K562 (cell line): Measurements from ENCODE around the gene NECTIN3.

Experiments
- CEBPZ ChIP-seq: fragments of 150-350 bp; IDR thresholded peaks from 2 replicates; pipeline ENCODE4 v1.6.1; 2014; ENCODE audit warnings: low read depth, mild to moderate bottlenecking, low read length, borderline replicate concordance
- CTCF ChIP-seq, 3 experiments: IDR thresholded peaks in 2 of 3; conservative IDR thresholded peaks in 1 of 3; 2 replicates each; pipeline ENCODE4 v1.5.1; 2011 to 2012; ENCODE audit warnings: low read length in 3 of 3, mild to moderate bottlenecking in 3 of 3, control low read depth in 2 of 3, improper control_type of control experiment in 1 of 3, inconsistent platforms in 1 of 3, low read depth in 1 of 3, mixed read lengths in 1 of 3, moderate library complexity in 1 of 3; ENCODE audit not compliant: insufficient read depth in 2 of 3
- EHMT2 ChIP-seq: fragments of 450-650 bp; IDR thresholded peaks from 2 replicates; pipeline ENCODE4 v1.6.1; 2018; ENCODE audit warnings: antibody characterized with exemption
- FOXA1 ChIP-seq: fragments of 450-650 bp; IDR thresholded peaks from 2 replicates; pipeline ENCODE4 v1.6.1; 2016; ENCODE audit warnings: mild to moderate bottlenecking, borderline replicate concordance
- GABPA ChIP-seq: fragments of 200-800 bp; sonication (Bioruptor generic); conservative IDR thresholded peaks from 2 replicates; pipeline ENCODE4 v1.6.1; 2016; ENCODE audit warnings: low read depth, missing genetic modification characterization, missing compliant biosample characterization
- GATA2 ChIP-seq: sonication (generic); formaldehyde crosslinking; IDR thresholded peaks from 2 replicates; pipeline ENCODE4 v1.4.0; 2020; ENCODE audit warnings: mild to moderate bottlenecking, missing genetic modification reagents
- MAFK ChIP-seq: IDR thresholded peaks from 2 replicates; pipeline ENCODE4 v1.6.1; 2011; ENCODE audit warnings: low read length, improper control_type of control experiment
- POLR2A ChIP-seq: fragments of 450-650 bp; conservative IDR thresholded peaks from 2 replicates; pipeline ENCODE4 v1.6.1; 2016
- POLR2AphosphoS5 ChIP-seq: IDR thresholded peaks from 2 replicates; pipeline ENCODE4 v1.6.1; 2011; ENCODE audit warnings: mild to moderate bottlenecking, low read depth, low read length, moderate library complexity; ENCODE audit not compliant: control insufficient read depth, insufficient read depth
- SNRNP70 ChIP-seq: fragments of 200-400 bp; formaldehyde crosslinking; optimal IDR thresholded peaks from 2 replicates; pipeline ENCODE3; 2017; ENCODE audit warnings: low read depth, low read length
- TRIM25 ChIP-seq: fragments of 450-650 bp; IDR thresholded peaks from 2 replicates; pipeline ENCODE4 v1.7.0; 2016; ENCODE audit warnings: borderline replicate concordance
- YY1 ChIP-seq, 3 experiments: IDR thresholded peaks; 2 replicates each; pipeline ENCODE4 v1.6.1; 2011; ENCODE audit warnings: low read length in 2 of 3, mild to moderate bottlenecking in 2 of 3, moderate library complexity in 2 of 3, borderline replicate concordance in 1 of 3, control low read depth in 1 of 3, low read depth in 1 of 3; ENCODE audit not compliant: insufficient read depth in 3 of 3, insufficient replicate concordance in 2 of 3, control insufficient read depth in 1 of 3, insufficient read length in 1 of 3; ENCODE audit errors: extremely low read depth in 1 of 3
- ZNF224 ChIP-seq: sonication (generic); formaldehyde crosslinking; IDR thresholded peaks from 2 replicates; pipeline ENCODE4 v1.8.0; 2022; ENCODE audit warnings: mild to moderate bottlenecking, missing genetic modification reagents
- TF ChIP-seq, protein P1 (sequence below): sonication (generic); IDR thresholded peaks from 2 replicates; pipeline ENCODE4 v1.6.1; 2016

DNA sequence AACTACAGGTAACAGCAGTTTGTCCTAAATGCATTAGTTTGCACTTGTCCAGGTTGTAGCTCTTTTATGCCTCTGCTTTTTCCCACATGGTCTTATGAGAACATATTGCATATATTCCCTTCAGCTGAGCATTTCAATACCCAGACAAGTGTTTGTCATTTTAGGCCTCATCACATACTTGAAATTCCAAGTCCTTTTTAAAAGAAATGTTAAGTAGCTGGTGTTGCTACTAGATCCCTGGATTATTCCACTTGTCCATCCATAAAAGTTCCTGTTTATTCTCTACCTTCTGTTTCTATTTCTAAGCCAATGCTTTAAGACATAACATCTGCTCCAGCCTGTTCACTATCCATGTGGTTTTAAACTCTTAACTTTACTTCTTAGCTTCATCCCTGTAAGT, 128.4 kb downstream of the NECTIN3 start:
- TF ChIP-seq MAFK (no peak), TRIM25 (no peak), SNRNP70 (no peak), YY1 (IDR thresholded peaks at IDR 0.05; ENCODE audit: borderline replicate concordance in 1 of 3, control insufficient read depth in 1 of 3, extremely low read depth in 1 of 3, insufficient read depth in 3 of 3, insufficient read length in 1 of 3, insufficient replicate concordance in 2 of 3, low read depth in 1 of 3, low read length in 2 of 3) (no peak), CTCF (IDR thresholded peaks at IDR 0.05 in 2 of 3, conservative IDR thresholded peaks at IDR 0.05 in 1 of 3; ENCODE audit: insufficient read depth in 2 of 3, low read depth in 1 of 3, low read length in 3 of 3) (no peak), POLR2AphosphoS5 (no peak), GABPA (tag) (no peak), GATA2 (no peak), ZNF224 (no peak), POLR2A (no peak), FOXA1 (no peak), EHMT2 (no peak), CEBPZ (no peak)
- TF ChIP-seq, protein P1, sequence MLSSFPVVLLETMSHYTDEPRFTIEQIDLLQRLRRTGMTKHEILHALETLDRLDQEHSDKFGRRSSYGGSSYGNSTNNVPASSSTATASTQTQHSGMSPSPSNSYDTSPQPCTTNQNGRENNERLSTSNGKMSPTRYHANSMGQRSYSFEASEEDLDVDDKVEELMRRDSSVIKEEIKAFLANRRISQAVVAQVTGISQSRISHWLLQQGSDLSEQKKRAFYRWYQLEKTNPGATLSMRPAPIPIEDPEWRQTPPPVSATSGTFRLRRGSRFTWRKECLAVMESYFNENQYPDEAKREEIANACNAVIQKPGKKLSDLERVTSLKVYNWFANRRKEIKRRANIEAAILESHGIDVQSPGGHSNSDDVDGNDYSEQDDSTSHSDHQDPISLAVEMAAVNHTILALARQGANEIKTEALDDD = no peak
